Fibroblast of villous mesenchyme (primary cell): ENCODE results near the gene STX1B. TPM values are rescaled to one million over a fixed set of nuclear protein-coding genes. Genes with fewer than 3 reads are reported as not detected.
"Not testable (repeated sequence)": the region's sequence is repeated elsewhere in the genome, so short reads cannot be mapped to it uniquely, and the experiment has no call there.

Source experiments
- DNase-seq: peaks from one replicate; pipeline ENCODE4 v3.0.0-alpha.2; 2010; ENCODE audit warnings: low read depth
- H3K4me3 ChIP-seq: 2 replicates; pipeline ENCODE4 v1.5.1; 2011; ENCODE audit warnings: low read depth, mild to moderate bottlenecking, low read length
- CTCF ChIP-seq: IDR thresholded peaks from 2 replicates; pipeline ENCODE4 v1.5.1; 2012; ENCODE audit warnings: low read depth, mild to moderate bottlenecking, low read length; ENCODE audit not compliant: insufficient read depth
- total RNA-seq: library from RNA; depleted of rRNA; stranded (reverse); fragments of >200 nt; gene quantifications from 2 replicates; pipeline ENCODE4 v1.2.3, GENCODE V29; 2012

STX1B gene
- total RNA-seq, 1 donor: 2.2 TPM

- H3K4me3 ChIP-seq: peak overlapping the region; percentile 94
- peak; percentile 99 for DNase-seq
- TF ChIP-seq CTCF: no peak
Measured at GRCh38 chr16:30947859-30948666, 62.4 kb downstream of the STX1B start.

DNA sequence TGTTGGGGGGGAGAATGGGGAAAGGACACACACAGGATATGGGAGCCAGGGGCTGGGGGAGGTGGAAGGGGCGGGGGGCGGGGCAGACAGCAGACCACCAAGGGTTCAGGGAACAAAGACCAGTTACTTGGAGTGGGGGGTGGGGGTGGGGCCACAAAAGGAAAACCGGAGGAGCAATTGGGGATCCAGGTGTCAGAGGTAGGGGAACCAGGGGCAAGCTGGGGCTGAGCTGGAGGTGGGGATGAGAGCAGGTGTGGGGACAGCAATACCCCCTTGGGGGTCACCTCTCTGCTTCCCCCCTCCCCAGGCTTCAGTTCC is 62.9 kb downstream of the STX1B start:
- H3K4me3 ChIP-seq: no peak overlapping the region
- no peak for DNase-seq
- TF ChIP-seq CTCF: no peak

- no peak for DNase-seq
- TF ChIP-seq CTCF: no peak
- H3K4me3 ChIP-seq: no peak overlapping the region
Measured at GRCh38 chr16:30946671-30947540, 63.5 kb downstream of the STX1B start.

DNA sequence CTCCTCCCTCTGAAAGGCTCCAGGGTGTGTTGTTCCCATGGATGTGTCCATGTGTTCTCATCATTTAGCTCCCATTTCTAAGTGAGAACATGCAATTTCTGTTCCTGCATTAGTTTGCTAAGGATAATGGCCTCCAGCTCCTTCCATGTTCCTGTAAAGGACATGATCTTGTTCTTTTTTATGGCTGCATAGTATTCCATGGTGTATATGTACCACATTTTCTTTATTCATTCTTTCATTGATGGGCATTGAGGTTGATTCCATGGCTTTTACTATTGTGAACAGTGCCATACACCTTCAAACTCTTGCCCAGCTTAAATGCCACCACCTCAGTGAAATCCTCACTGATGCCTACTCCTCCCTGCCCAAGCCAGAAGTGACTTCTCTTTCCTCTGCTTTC is 66.1 kb downstream of the STX1B start:
- no peak for TF ChIP-seq CTCF
- DNase-seq: no peak

DNA sequence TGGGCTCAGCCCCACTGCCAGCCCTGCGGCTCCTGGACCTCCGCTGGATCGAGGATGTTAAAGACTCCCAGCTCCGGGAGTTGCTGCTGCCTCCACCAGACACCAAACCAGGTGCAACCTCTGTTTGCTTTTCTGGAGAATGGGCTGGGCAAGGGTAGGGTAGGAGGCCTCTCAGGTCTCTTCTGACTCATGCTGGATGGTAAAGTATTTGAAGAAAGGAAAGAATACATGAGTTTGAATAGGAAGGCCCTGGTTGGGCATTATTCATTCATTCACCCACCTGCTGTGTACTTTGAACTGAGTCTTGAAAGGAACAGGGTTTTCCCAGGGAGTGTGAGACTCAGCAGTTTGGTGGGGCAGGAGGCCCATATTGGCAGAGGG is 68.0 kb downstream of the STX1B start:
- no peak for DNase-seq
- no peak overlapping the region for H3K4me3 ChIP-seq
- TF ChIP-seq CTCF: no peak

More for the DNA sequence above, 66.1 kb downstream of the STX1B start:
- H3K4me3 ChIP-seq: no peak overlapping the region

GRCh38 chr16:30941600-30942425 is 68.6 kb downstream of the STX1B start:
- TF ChIP-seq CTCF: peak; percentile 96
- no peak overlapping the region for H3K4me3 ChIP-seq
- DNase-seq: peak; percentile 72

DNA sequence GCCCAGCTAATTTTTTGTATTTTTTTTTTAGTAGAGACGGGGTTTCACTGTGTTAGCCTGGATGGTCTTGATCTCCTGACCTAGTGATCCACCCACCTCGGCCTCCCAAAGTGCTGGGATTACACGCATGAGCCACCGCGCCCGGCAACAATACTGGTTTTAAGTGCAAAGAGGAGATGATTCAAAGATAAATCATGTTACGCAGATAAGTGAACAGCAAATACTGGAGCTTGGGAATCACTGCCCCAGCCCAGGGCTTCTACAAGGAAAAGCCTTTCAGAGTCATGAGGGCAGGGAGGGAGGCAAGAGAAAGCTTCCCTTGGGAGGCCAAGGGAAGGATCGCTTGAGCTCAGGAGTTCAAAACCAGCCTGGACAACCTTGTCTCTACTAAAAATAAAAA is 70.9 kb downstream of the STX1B start:
- not testable (repeated sequence) for H3K4me3 ChIP-seq, DNase-seq
